Progenitor cell of endocrine pancreas (in vitro differentiated cells): ENCODE measurements around the gene IL36B. TPM values are rescaled to one million over a fixed set of nuclear protein-coding genes. Genes with fewer than 3 reads are reported as not detected.

Experiments used
- DNase-seq: peaks from one replicate; pipeline ENCODE4 v3.0.0; 2021; ENCODE audit warnings: low spot score; ENCODE audit not compliant: unreplicated experiment
- H3K27ac Mint-ChIP-seq: 2 replicates; pipeline ENCODE4 v1.8.0; 2021; ENCODE audit warnings: mild to moderate bottlenecking, moderate library complexity, mixed read lengths
- H3K27me3 Mint-ChIP-seq: 2 replicates; pipeline ENCODE4 v1.8.0; 2021; ENCODE audit warnings: mixed read lengths
- H3K36me3 Mint-ChIP-seq: 2 replicates; pipeline ENCODE4 v1.8.0; 2022; ENCODE audit warnings: mixed read lengths; ENCODE audit not compliant: insufficient read depth
- H3K4me1 Mint-ChIP-seq: 2 replicates; pipeline ENCODE4 v1.8.0; 2021; ENCODE audit warnings: low read depth, mixed read lengths
- H3K4me3 Mint-ChIP-seq: 2 replicates; pipeline ENCODE4 v1.8.0; 2021; ENCODE audit warnings: low read depth, mild to moderate bottlenecking, moderate library complexity, mixed read lengths
- H3K9me3 Mint-ChIP-seq: 2 replicates; pipeline ENCODE4 v1.8.0; 2021; ENCODE audit warnings: low read depth, mixed read lengths
- total RNA-seq: library from RNA; stranded (reverse); gene quantifications from 2 replicates; pipeline ENCODE4 v1.2.1, GENCODE V29; 2021
- TF ChIP-seq, protein P1 (sequence below): fragments of 200-600 bp; sonication (generic); IDR thresholded peaks from one replicate; pipeline ENCODE4 v1.5.0; 2021; ENCODE audit warnings: antibody characterized with exemption, mild to moderate bottlenecking; ENCODE audit not compliant: unreplicated experiment

Gene IL36B
- total RNA-seq, 1 donor from 2014 or later: not detected

GRCh38 chr2:112995346-112995920 is 57.2 kb downstream of the IL36B start:
- Mint-ChIP-seq H3K9me3 (peaks cover 15% of the 10 kb centered on the region), H3K36me3 (no peaks in the 10 kb centered on the region)

DNA sequence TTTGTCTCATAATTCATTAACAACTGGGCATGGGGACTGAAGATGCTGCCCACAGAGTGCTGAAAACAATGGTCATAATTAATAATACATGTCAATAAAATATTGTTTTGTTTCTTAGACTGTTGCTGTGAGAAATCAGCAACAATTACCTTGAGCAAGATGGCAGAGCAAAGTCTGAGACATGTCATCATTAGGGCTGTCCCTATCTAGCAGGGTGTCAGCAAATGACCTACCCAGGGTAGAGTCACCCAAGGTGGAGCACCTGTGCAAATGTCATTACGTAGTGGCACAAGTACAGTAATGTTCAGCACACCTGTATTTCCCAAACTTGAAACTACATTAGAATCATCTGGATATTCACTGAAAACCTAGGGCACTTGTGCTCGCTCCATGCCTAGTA is 58.0 kb downstream of the IL36B start:
- Mint-ChIP-seq H3K4me3 (no peak overlapping the region), H3K27ac (no peak overlapping the region), H3K9me3 (peaks cover 9% of the 10 kb centered on the region), H3K4me1 (no peaks in the 10 kb centered on the region), H3K27me3 (peaks cover 30% of the 10 kb centered on the region), H3K36me3 (no peaks in the 10 kb centered on the region)
- no peak for DNase-seq
- TF ChIP-seq, protein P1, sequence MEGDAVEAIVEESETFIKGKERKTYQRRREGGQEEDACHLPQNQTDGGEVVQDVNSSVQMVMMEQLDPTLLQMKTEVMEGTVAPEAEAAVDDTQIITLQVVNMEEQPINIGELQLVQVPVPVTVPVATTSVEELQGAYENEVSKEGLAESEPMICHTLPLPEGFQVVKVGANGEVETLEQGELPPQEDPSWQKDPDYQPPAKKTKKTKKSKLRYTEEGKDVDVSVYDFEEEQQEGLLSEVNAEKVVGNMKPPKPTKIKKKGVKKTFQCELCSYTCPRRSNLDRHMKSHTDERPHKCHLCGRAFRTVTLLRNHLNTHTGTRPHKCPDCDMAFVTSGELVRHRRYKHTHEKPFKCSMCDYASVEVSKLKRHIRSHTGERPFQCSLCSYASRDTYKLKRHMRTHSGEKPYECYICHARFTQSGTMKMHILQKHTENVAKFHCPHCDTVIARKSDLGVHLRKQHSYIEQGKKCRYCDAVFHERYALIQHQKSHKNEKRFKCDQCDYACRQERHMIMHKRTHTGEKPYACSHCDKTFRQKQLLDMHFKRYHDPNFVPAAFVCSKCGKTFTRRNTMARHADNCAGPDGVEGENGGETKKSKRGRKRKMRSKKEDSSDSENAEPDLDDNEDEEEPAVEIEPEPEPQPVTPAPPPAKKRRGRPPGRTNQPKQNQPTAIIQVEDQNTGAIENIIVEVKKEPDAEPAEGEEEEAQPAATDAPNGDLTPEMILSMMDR: no peak

More at GRCh38 chr2:112995346-112995920, 57.2 kb downstream of the IL36B start:
- DNase-seq: no peak
- TF ChIP-seq, protein P1: no peak
- no peak overlapping the region for H3K27ac Mint-ChIP-seq
- H3K4me1 Mint-ChIP-seq: no peaks in the 10 kb centered on the region
- peaks cover 30% of the 10 kb centered on the region for H3K27me3 Mint-ChIP-seq
- H3K4me3 Mint-ChIP-seq: no peak overlapping the region

DNA sequence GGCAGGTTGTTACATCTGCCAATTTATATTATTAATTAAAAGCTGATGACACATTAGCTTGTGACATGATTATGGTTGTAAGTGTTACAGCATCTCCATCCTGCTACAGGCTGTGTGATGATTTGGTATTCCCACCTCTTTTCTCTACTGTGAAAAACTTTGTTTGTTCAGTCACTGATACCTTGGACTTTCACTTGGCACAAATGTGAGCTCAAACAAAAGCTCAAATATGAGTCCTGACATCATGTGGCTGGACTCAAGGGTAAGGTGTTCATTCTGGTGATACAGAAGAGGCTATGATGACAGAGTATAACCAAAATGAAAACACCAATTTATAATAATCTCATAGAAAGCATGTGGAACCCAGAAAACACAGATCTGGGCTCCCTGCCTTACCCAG is 58.8 kb downstream of the IL36B start:
- H3K4me1 Mint-ChIP-seq: no peaks in the 10 kb centered on the region
- no peak overlapping the region for H3K27ac Mint-ChIP-seq
- no peaks in the 10 kb centered on the region for H3K36me3 Mint-ChIP-seq
- peaks cover 28% of the 10 kb centered on the region for H3K27me3 Mint-ChIP-seq
- TF ChIP-seq, protein P1: no peak
- peaks cover 5% of the 10 kb centered on the region for H3K9me3 Mint-ChIP-seq
- H3K4me3 Mint-ChIP-seq: no peak overlapping the region
- DNase-seq: no peak

GRCh38 chr2:112989611-112990010 is 63.1 kb downstream of the IL36B start:
- no peak overlapping the region for H3K4me3 Mint-ChIP-seq
- no peaks in the 10 kb centered on the region for H3K36me3 Mint-ChIP-seq
- no peaks in the 10 kb centered on the region for H3K4me1 Mint-ChIP-seq
- H3K27ac Mint-ChIP-seq: no peak overlapping the region
- TF ChIP-seq, protein P1: no peak
- no peak for DNase-seq
- peaks cover 20% of the 10 kb centered on the region for H3K27me3 Mint-ChIP-seq
- peaks cover 10% of the 10 kb centered on the region for H3K9me3 Mint-ChIP-seq

- Mint-ChIP-seq H3K27me3 (peaks cover 3% of the 10 kb centered on the region), H3K4me3 (no peak overlapping the region)
Observed at GRCh38 chr2:112985090-112985489, 67.6 kb downstream of the IL36B start.

More at GRCh38 chr2:112985090-112985489, 67.6 kb downstream of the IL36B start:
- TF ChIP-seq, protein P1: no peak
- H3K36me3 Mint-ChIP-seq: no peaks in the 10 kb centered on the region
- peaks cover 5% of the 10 kb centered on the region for H3K9me3 Mint-ChIP-seq
- no peak for DNase-seq
- H3K27ac Mint-ChIP-seq: no peak overlapping the region
- H3K4me1 Mint-ChIP-seq: no peaks in the 10 kb centered on the region
